IMR-90 (cell line): ENCODE results near the gene TAPBP. TPM values are rescaled to one million over a fixed set of nuclear protein-coding genes. Genes with fewer than 3 reads are reported as not detected.

Experiments used
- ATAC-seq: fragments of 200-7000 bp; cut with Tn5 transposase; 2 replicates; pipeline ENCODE4 v1.9.1; 2020; ENCODE audit warnings: low read depth, mild to moderate bottlenecking, moderate library complexity
- BruUV-seq: library from RNA; stranded (reverse); fragments of 400-500 nt; replicated peaks from 2 replicates; lab custom pipeline; 2021; lab: Mats Ljungman, UMichigan
- CTCF ChIA-PET: fragments of 300-600 bp; formaldehyde crosslinking; extraction: SDS; loops from one replicate; lab custom pipeline; 2021; ENCODE audit warnings: antibody characterized with exemption; lab: Yijun Ruan, JAX
- POLR2A ChIA-PET: fragments of 300-600 bp; sonication (Branson Sonifier 250); formaldehyde crosslinking; loops from one replicate; lab custom pipeline; 2022; ENCODE audit warnings: antibody characterized with exemption; ENCODE audit not compliant: unreplicated experiment; lab: Charles Lee
- DNase-seq: peaks from one replicate; pipeline ENCODE4 v3.0.0; 2013
- H2AFZ ChIP-seq: replicated peaks from 2 replicates; pipeline ENCODE3; 2013; ENCODE audit warnings: low read length, mild to moderate bottlenecking; ENCODE audit not compliant: poor library complexity
- H2AK5ac ChIP-seq: 2 replicates; pipeline ENCODE4 v1.6.1; 2013; ENCODE audit warnings: low read depth, low read length, inconsistent platforms
- H2AK9ac ChIP-seq: replicated peaks from 2 replicates; pipeline ENCODE3; 2013; ENCODE audit warnings: mild to moderate bottlenecking, low read depth, low read length, moderate library complexity; ENCODE audit not compliant: poor library complexity
- H2BK120ac ChIP-seq: 2 replicates; pipeline ENCODE4 v1.6.1; 2013; ENCODE audit warnings: low read depth, low read length, inconsistent platforms
- H2BK15ac ChIP-seq: 3 replicates; pipeline ENCODE4 v1.6.1; 2013; ENCODE audit warnings: low read depth, low read length, inconsistent platforms
- H2BK20ac ChIP-seq: 2 replicates; pipeline ENCODE4 v1.6.1; 2013; ENCODE audit warnings: low read depth, mild to moderate bottlenecking, inconsistent platforms, low read length, moderate library complexity
- H2BK5ac ChIP-seq: 2 replicates; pipeline ENCODE4 v1.6.1; 2013; ENCODE audit warnings: mild to moderate bottlenecking, low read depth, low read length, inconsistent platforms; ENCODE audit not compliant: poor library complexity, severe bottlenecking
- H3K14ac ChIP-seq: replicated peaks from 2 replicates; pipeline ENCODE4 v1.6.1; 2013; ENCODE audit warnings: low read depth, low read length, inconsistent platforms
- H3K18ac ChIP-seq: 2 replicates; pipeline ENCODE4 v1.6.1; 2013; ENCODE audit warnings: low read depth, low read length, control low read depth
- H3K23ac ChIP-seq: 2 replicates; pipeline ENCODE4 v1.6.1; 2013; ENCODE audit warnings: low read depth, low read length, inconsistent platforms
- H3K27ac ChIP-seq: 2 replicates; pipeline ENCODE4 v1.5.1; 2013; ENCODE audit warnings: mild to moderate bottlenecking, control low read depth, low read length; ENCODE audit not compliant: insufficient read depth
- H3K27me3 ChIP-seq: 2 replicates; pipeline ENCODE4 v1.6.1; 2013; ENCODE audit warnings: low read length; ENCODE audit not compliant: control insufficient read depth, insufficient read depth
- H3K36me3 ChIP-seq: 2 replicates; pipeline ENCODE4 v1.6.1; 2013; ENCODE audit warnings: low read length, mixed read lengths; ENCODE audit not compliant: control insufficient read depth, insufficient read depth
- H3K4ac ChIP-seq: 2 replicates; pipeline ENCODE4 v1.6.1; 2013; ENCODE audit warnings: low read depth, low read length, inconsistent platforms
- H3K4me1 ChIP-seq: 2 replicates; pipeline ENCODE4 v1.6.1; 2013; ENCODE audit warnings: low read length, mixed read lengths; ENCODE audit not compliant: control insufficient read depth, insufficient read depth
- H3K4me2 ChIP-seq: 2 replicates; pipeline ENCODE4 v1.6.1; 2013; ENCODE audit warnings: low read depth, mild to moderate bottlenecking, control low read depth, low read length, moderate library complexity
- H3K4me3 ChIP-seq: 2 replicates; pipeline ENCODE4 v1.5.1; 2013; ENCODE audit warnings: low read depth, mild to moderate bottlenecking, control low read depth, low read length, moderate library complexity; ENCODE audit not compliant: insufficient read depth
- H3K56ac ChIP-seq: 2 replicates; pipeline ENCODE4 v1.6.1; 2013; ENCODE audit warnings: low read length, inconsistent platforms; ENCODE audit not compliant: insufficient read depth; ENCODE audit errors: extremely low read depth
- H3K79me1 ChIP-seq, 2 experiments: 2 replicates each; pipeline ENCODE4 v1.6.1; 2013; ENCODE audit warnings: low read length in 2 of 2, inconsistent platforms in 1 of 2, low read depth in 1 of 2
- H3K9ac ChIP-seq: 2 replicates; pipeline ENCODE4 v1.6.1; 2013; ENCODE audit warnings: low read depth, low read length, control low read depth
- H3K9me1 ChIP-seq: 2 replicates; pipeline ENCODE4 v1.6.1; 2013; ENCODE audit warnings: low read length, inconsistent platforms; ENCODE audit not compliant: insufficient read depth
- H3K9me3 ChIP-seq: 2 replicates; pipeline ENCODE4 v1.6.1; 2013; ENCODE audit warnings: low read length; ENCODE audit not compliant: control insufficient read depth, insufficient read depth
- H4K20me1 ChIP-seq: 2 replicates; pipeline ENCODE4 v1.6.1; 2013; ENCODE audit warnings: low read length, inconsistent platforms; ENCODE audit not compliant: insufficient read depth
- H4K5ac ChIP-seq: 2 replicates; pipeline ENCODE4 v1.6.1; 2013; ENCODE audit warnings: mild to moderate bottlenecking, low read depth, low read length, control low read depth
- H4K8ac ChIP-seq, 2 experiments: 2 replicates each; pipeline ENCODE4 v1.6.1; 2013; ENCODE audit warnings: low read depth in 2 of 2, low read length in 2 of 2, control low read depth in 1 of 2, inconsistent platforms in 1 of 2
- H4K91ac ChIP-seq: 2 replicates; pipeline ENCODE4 v1.6.1; 2013; ENCODE audit warnings: low read depth, low read length, inconsistent platforms; ENCODE audit not compliant: insufficient read depth
- FOS ChIP-seq: fragments of 150-350 bp; IDR thresholded peaks from 2 replicates; pipeline ENCODE4 v1.6.1; 2016; ENCODE audit warnings: low read depth, low read length
- WGBS, 2 experiments: methylation state at CpG; one replicate each; pipeline versions ENCODE4 v1.1.5 to v1.1.7; 2013; ENCODE audit warnings: missing lambda C conversion rate in 2 of 2; ENCODE audit not compliant: insufficient read length in 1 of 2; ENCODE audit errors: extremely low coverage in 2 of 2; 5-methylcytosine and 5-hydroxymethylcytosine counted together
- dilution Hi-C: fragments of 300-500 bp; cut with HindIII; formaldehyde crosslinking; loops from one replicate; pipeline ENCODE4 v1.14.3; 2018; ENCODE audit warnings: low sequenced_read_pairs; ENCODE audit not compliant: unreplicated experiment
- in situ Hi-C: fragments of 300-500 bp; cut with MboI; formaldehyde crosslinking; loops from 3 replicates; pipeline ENCODE4 v1.14.3; 2019; ENCODE audit warnings: low sequenced_read_pairs, inconsistent platforms, mixed read lengths
- intact Hi-C: fragments of 100-400 bp; cut with micrococcal nuclease; formaldehyde crosslinking; loops from 2 replicates; pipeline ENCODE4 v1.10.0; 2022
- polyA plus RNA-seq, 3 experiments: library from polyadenylated mRNA; depleted of rRNA; stranded (reverse); fragments of >200 nt; gene quantifications; 2 replicates each; pipeline ENCODE4 v1.2.3, GENCODE V29; 2012; ENCODE audit warnings: low replicate concordance in 1 of 3
- total RNA-seq: library from RNA; depleted of rRNA; stranded (reverse); fragments of >200 nt; gene quantifications from 2 replicates; pipeline ENCODE4 v1.2.3, GENCODE V29; 2012

The TAPBP gene
- total and polyA plus RNA-seq, 2 of the 4 experiments (the other 2 are of a cell fraction): 13.1 to 63.3 TPM

- POLR2A ChIA-PET: no interaction called here
- no TSS peak for BruUV-seq
Measured at GRCh38 chr6:33259032-33259431, 54.8 kb downstream of the TAPBP start.

More at GRCh38 chr6:33259032-33259431, 54.8 kb downstream of the TAPBP start:
- WGBS, 2 experiments: no CpG with 5 or more reads among the region's 5 CpGs
- H2BK120ac ChIP-seq: no peak overlapping the region
- no peaks in the 10 kb centered on the region for H4K20me1 ChIP-seq
- H3K23ac ChIP-seq: no peak overlapping the region
- H3K14ac ChIP-seq: no peak overlapping the region
- in situ Hi-C loops (no loop called here), intact Hi-C loops (no loop called here), dilution Hi-C loops (no loop called here)
- no peak overlapping the region for H2BK5ac ChIP-seq
- H3K36me3 ChIP-seq: peaks cover 23% of the 10 kb centered on the region
- H4K8ac ChIP-seq: no peak overlapping the region
- no peak overlapping the region for H4K91ac ChIP-seq
- H3K4ac ChIP-seq: no peak overlapping the region
- no peak overlapping the region for H2AFZ ChIP-seq
- no peak overlapping the region for H3K56ac ChIP-seq
- no peaks in the 10 kb centered on the region for H3K9me1 ChIP-seq
- CTCF ChIA-PET: no interaction called here
- no peak overlapping the region for H3K9ac ChIP-seq
- H3K18ac ChIP-seq: no peak overlapping the region
- no peaks in the 10 kb centered on the region for H3K4me1 ChIP-seq
- H3K79me1 ChIP-seq: peaks cover 3 to 11% of the 10 kb centered on the region in 2 experiments; a peak in 2 of 4 replicates
- no peak overlapping the region for H2BK20ac ChIP-seq
- no peak overlapping the region for H3K4me2 ChIP-seq
- ATAC-seq (no peak), DNase-seq (no peak)
- H2AK5ac ChIP-seq: no peak overlapping the region
- H2BK15ac ChIP-seq: no peak overlapping the region
- no peak overlapping the region for H3K27ac ChIP-seq
- H3K27me3 ChIP-seq: no peaks in the 10 kb centered on the region
- no peak overlapping the region for H2AK9ac ChIP-seq
- H3K4me3 ChIP-seq: no peak overlapping the region
- no peak overlapping the region for H4K5ac ChIP-seq
- H3K9me3 ChIP-seq: no peaks in the 10 kb centered on the region
- TF ChIP-seq FOS: no peak
